ENCODE data around the gene PZP. TPM values are rescaled to one million over a fixed set of nuclear protein-coding genes. Genes with fewer than 3 reads are reported as not detected.
A peak's percentile ranks its signal among the peaks of the same experiment; 100 is the strongest.

The PZP gene
- total and polyA plus RNA-seq, 2 of the 13 experiments (the other 11 are each of a cell fraction or from before 2014, with no cell fraction given), result 0.07 to 0.89 TPM

GRCh38 chr12:9113296-9113986 is 94.8 kb downstream of the PZP start (continued):
- TF ChIP-seq ZNF318 (CRISPR knock-in tag; IDR thresholded peaks at IDR 0.05) (no peak), SP4 (CRISPR knock-in tag; IDR thresholded peaks at IDR 0.05) (no peak), ZNF331 (CRISPR knock-in tag; IDR thresholded peaks at IDR 0.05) (peak; percentile 59; the same call in 1 of the 2 replicates), ZNF274 (CRISPR knock-in tag; IDR thresholded peaks at IDR 0.05) (no peak), SNAI1 (CRISPR knock-in tag; IDR thresholded peaks at IDR 0.05; ENCODE audit: borderline replicate concordance) (no peak), TSC22D2 (CRISPR knock-in tag; IDR thresholded peaks at IDR 0.05; ENCODE audit: borderline replicate concordance) (0 out of 2 replicates have a peak, but pooled peaks have one; percentile 33), ARNTL (CRISPR knock-in tag; IDR thresholded peaks at IDR 0.05) (no peak), DMAP1 (CRISPR knock-in tag; IDR thresholded peaks at IDR 0.05) (no peak), ZNF841 (CRISPR knock-in tag; IDR thresholded peaks at IDR 0.05; ENCODE audit: borderline replicate concordance) (no peak), TP53 (CRISPR knock-in tag; conservative IDR thresholded peaks at IDR 0.05) (no peak), ZFP36 (IDR thresholded peaks at IDR 0.05; ENCODE audit: borderline replicate concordance, low read depth, low read length, partially characterized antibody) (no peak), LBX2 (CRISPR knock-in tag; IDR thresholded peaks at IDR 0.05; ENCODE audit: borderline replicate concordance) (no peak), PAF1 (CRISPR knock-in tag; IDR thresholded peaks at IDR 0.05) (peak; percentile 99), MAFG (CRISPR knock-in tag; IDR thresholded peaks at IDR 0.05) (no peak), ZBTB25 (CRISPR knock-in tag; IDR thresholded peaks at IDR 0.05) (no peak), YY1 (IDR thresholded peaks at IDR 0.05; ENCODE audit: insufficient read depth, insufficient replicate concordance, low read depth, low read length) (no peak), HOXA7 (CRISPR knock-in tag; IDR thresholded peaks at IDR 0.05) (no peak), NR2F2 (IDR thresholded peaks at IDR 0.05; ENCODE audit: borderline replicate concordance, low read depth) (no peak), NFE2 (CRISPR knock-in tag; IDR thresholded peaks at IDR 0.05) (no peak), TCF7 (IDR thresholded peaks at IDR 0.05; ENCODE audit: low read depth) (no peak), HNRNPL (IDR thresholded peaks at IDR 0.05; ENCODE audit: low read depth, low read length) (no peak), KDM2A (CRISPR knock-in tag; IDR thresholded peaks at IDR 0.05; ENCODE audit: borderline replicate concordance, low read depth) (0 out of 2 replicates have a peak, but pooled peaks have one; percentile 28)
